TTC549 (cell line): ENCODE results near the gene RCOR3.
A peak's percentile ranks its signal among the peaks of the same experiment; 100 is the strongest.
"Not testable (repeated sequence)": the region's sequence is repeated elsewhere in the genome, so short reads cannot be mapped to it uniquely, and the experiment has no call there.

Source experiments
- FAIRE-seq: peaks from 2 replicates; lab custom pipeline; 2012; peaks lifted over from hg19 to GRCh38; lab: Jason Lieb, UNC

The RCOR3 gene

GRCh38 chr1:211340622-211341507 is 81.7 kb downstream of the RCOR3 start:
- FAIRE-seq, result no peak

- peak; percentile 38 for FAIRE-seq
Observed at GRCh38 chr1:211341999-211342398, 82.8 kb downstream of the RCOR3 start.

GRCh38 chr1:211343607-211344006 is 84.4 kb downstream of the RCOR3 start:
- no peak for FAIRE-seq

DNA sequence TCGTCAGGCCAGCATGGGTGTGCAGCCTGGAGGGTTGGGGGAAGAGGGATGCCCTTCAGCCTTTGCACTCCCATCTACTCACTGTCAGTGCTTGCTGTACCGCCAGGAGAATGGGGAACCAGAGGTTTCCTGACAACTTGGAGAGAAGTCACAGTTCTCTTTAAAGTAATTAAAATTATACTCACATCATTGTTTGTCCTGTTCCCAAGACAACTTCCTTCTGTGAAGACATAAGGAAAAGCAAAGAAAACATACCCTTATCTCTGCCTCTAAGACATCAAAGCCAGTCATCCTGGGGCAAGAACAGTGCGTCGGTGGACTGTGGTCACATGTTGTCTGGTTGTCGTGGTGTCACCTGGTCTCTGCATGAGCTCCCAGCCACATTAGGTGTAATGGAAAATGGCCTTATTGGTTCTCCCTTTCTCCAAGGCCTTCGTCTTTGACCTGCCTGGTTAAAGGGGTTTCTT is 85.0 kb downstream of the RCOR3 start:
- FAIRE-seq, result no peak

DNA sequence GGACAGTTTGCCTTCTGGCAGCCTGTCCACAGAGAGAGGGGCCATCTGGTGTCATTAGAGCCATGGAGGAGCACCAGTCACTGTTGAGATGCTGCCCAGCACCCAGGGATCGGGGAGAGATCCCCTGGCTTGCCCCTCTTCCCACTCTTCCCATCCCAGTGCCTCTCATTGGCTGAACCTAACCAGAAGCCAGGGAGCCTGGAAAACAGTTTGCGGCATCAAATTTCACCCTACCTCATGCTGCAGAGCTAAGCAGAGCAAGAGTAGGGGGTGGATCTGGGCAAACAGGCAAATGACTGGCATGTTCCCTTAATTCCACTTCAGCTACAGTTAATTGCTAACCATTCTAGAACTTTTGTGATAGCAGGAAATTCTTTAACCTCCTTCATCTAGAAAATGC is 86.6 kb downstream of the RCOR3 start:
- no peak for FAIRE-seq

GRCh38 chr1:211347077-211347844 is 88.1 kb downstream of the RCOR3 start:
- no peak for FAIRE-seq

DNA sequence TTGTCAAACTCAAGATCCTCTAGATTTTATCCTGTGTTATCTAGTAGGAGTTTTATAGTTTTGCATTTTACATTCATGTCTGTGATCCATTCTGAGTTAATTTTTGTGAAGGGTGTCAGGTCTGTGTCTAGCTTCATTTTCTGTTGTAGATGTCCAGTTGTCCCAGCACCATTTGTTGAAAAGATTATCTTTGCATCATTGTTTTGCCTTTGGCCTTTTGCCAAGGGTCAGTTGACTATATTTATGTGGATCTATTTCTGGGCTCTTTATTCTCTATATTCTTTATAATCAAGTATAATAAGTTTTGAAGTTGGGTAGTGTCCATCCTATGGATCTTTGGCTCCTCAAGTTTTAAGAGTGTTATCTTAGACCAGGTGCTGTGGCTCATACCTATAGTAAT is 89.4 kb downstream of the RCOR3 start:
- FAIRE-seq, result no peak

GRCh38 chr1:211349741-211350140 is 90.6 kb downstream of the RCOR3 start:
- FAIRE-seq, result no peak

DNA sequence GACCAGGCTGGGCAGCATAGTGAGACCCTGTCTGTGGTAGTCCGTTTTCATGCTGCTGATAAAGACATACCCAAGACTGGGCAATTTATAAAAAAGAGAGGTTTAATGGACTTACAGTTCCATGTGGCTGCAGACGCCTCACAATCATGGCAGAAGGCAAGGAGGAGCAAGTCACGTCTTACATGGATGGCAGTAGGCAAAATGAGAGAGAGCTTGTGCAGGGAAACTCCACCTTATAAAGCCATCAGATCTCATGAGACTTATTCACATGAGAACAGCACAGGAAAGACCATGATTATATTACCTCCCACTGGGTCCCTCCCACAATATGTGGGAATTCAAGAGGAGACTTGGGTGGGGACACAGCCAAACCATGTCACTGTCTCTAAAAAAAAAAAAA is 92.9 kb downstream of the RCOR3 start:
- not testable (repeated sequence) for FAIRE-seq

- FAIRE-seq, result no peak
Observed at GRCh38 chr1:211352465-211352864, 93.3 kb downstream of the RCOR3 start.

DNA sequence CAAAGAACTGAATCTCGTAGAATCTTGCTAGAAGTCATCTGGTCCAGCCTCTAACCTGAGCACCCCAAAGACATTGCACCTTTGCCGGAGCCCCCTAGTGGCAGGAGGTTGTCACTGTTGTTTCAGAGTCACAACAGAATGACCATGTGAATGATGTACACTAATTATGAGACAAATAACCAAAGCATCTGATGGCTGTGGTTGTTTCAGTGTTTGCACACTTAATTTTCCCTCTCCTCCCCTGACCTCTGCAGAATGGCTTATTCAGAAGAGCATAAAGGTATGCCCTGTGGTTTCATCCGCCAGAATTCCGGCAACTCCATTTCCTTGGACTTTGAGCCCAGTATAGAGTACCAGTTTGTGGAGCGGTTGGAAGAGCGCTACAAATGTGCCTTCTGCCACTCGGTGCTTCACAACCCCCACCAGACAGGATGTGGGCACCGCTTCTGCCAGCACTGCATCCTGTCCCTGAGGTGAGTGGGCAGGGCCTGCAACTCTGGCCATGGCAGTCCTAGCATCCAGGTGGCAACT is 93.9 kb downstream of the RCOR3 start:
- FAIRE-seq, result no peak

GRCh38 chr1:211353562-211354212 is 94.5 kb downstream of the RCOR3 start:
- no peak for FAIRE-seq

GRCh38 chr1:211355873-211356272 is 96.7 kb downstream of the RCOR3 start:
- no peak for FAIRE-seq

DNA sequence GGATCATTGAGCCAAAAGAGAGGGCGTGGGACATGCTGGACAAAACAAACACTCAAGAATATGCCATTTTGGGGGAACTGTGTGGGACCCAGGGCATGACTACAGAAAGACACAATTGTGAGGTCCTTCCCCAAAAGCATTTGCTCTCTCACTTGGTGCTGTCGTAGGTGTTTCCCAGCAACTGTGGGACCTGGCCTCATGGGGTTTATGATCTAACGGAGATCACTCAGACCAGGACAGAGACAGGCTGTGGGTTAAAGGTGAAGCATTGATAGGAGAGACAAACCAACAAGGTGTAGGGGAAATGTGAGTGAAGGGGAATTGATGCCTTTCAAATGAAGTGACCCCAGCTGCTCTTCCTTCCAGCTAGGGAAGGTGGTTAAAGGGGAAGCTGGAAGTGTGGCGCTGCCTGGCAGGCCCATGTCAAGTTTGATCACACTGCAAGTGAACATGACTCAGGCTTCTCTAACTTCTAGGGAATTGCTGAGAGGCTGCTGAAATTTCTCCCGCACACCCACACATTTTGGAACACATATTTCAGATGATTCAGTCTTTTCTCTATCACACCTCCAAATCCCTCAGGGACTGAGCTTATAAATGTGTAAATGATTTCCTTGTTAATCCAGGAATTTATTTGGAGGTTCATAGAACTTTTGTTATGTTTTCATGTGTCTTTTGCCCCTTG is 97.7 kb downstream of the RCOR3 start:
- FAIRE-seq, result no peak

DNA sequence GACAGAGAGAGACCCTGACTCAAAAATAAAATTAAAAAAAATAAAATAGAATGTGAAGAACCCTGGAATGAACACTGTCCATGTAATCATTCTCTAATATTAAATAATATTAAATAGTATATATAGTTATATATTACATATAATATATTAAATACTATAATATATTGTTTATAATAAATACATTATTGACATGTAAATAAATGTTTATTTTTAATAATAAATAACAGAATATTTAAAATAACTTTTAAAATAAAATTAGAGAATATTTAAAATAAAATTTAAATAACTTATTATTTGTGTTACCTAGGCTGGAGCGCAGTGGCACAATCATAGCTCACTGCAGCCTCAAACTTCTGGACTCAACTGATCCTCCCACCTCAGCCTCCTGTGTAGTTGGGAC is 99.5 kb downstream of the RCOR3 start:
- FAIRE-seq, result peak; percentile 97

DNA sequence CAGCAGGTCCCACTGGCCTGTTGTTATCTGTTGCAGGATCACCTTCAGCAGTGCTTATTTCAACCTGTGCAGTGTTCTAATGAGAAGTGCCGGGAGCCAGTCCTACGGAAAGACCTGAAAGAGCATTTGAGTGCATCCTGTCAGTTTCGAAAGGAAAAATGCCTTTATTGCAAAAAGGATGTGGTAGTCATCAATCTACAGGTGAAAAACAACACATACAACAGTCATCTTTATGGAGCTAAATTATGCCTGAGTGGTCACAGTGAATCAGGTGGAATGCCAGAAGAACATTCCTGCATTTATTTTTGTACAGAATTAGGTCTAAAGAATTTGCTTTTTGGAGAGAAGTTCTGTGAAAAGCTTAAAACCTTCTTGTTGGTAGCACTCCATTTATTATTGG is 100.7 kb downstream of the RCOR3 start:
- no peak for FAIRE-seq

GRCh38 chr1:211361202-211361601 is 102.0 kb downstream of the RCOR3 start:
- no peak for FAIRE-seq
